Stimulated activated CD4-positive, alpha-beta T cell treated with anti-CD3 and anti-CD28 coated beads, Interleukin-12 subunit alpha, Interleukin-12 subunit beta, amount 100 ng/mL, for 48 hours (primary cell): Measurements from ENCODE around the gene DGCR8.

Experiments
- DNase-seq, 3 donors: peaks; one replicate each; pipeline ENCODE4 v3.0.0-alpha.2; 2020; ENCODE audit warnings: low read depth in 2 of 3, low spot score in 1 of 3

DGCR8 gene

GRCh38 chr22:20052309-20053259 is 27.5 kb upstream of the DGCR8 start:
- no peak for DNase-seq

- DNase-seq, result no peak
Observed at GRCh38 chr22:20053407-20054033, 26.5 kb upstream of the DGCR8 start.

GRCh38 chr22:20054034-20054427 is 26.0 kb upstream of the DGCR8 start:
- DNase-seq, result no peak

- no peak for DNase-seq
Observed at GRCh38 chr22:20054485-20054884, 25.6 kb upstream of the DGCR8 start.

- no peak for DNase-seq
Observed at GRCh38 chr22:20055144-20055543, 24.9 kb upstream of the DGCR8 start.

- no peak for DNase-seq
Observed at GRCh38 chr22:20055654-20056053, 24.4 kb upstream of the DGCR8 start.

- DNase-seq, result no peak
Observed at GRCh38 chr22:20056161-20056560, 23.9 kb upstream of the DGCR8 start.

- DNase-seq, result no peak
Observed at GRCh38 chr22:20056696-20057386, 23.2 kb upstream of the DGCR8 start.

- no peak for DNase-seq
Observed at GRCh38 chr22:20057596-20058268, 22.3 kb upstream of the DGCR8 start.

GRCh38 chr22:20058989-20059770 is 20.9 kb upstream of the DGCR8 start:
- no peak for DNase-seq

- no peak for DNase-seq
Observed at GRCh38 chr22:20060700-20061480, 19.2 kb upstream of the DGCR8 start.

- no peak for DNase-seq
Observed at GRCh38 chr22:20061481-20061861, 18.6 kb upstream of the DGCR8 start.

GRCh38 chr22:20062043-20062765 is 17.8 kb upstream of the DGCR8 start:
- DNase-seq, result no peak

- no peak for DNase-seq
Observed at GRCh38 chr22:20062766-20063083, 17.3 kb upstream of the DGCR8 start.

- DNase-seq, result no peak
Observed at GRCh38 chr22:20063271-20064139, 16.5 kb upstream of the DGCR8 start.

GRCh38 chr22:20064140-20064480 is 15.9 kb upstream of the DGCR8 start:
- DNase-seq, result no peak

- no peak for DNase-seq
Observed at GRCh38 chr22:20064545-20065262, 15.3 kb upstream of the DGCR8 start.
